Ectodermal cell (in vitro differentiated cells): ENCODE results near the gene FBXL3. TPM values are rescaled to one million over a fixed set of nuclear protein-coding genes. Genes with fewer than 3 reads are reported as not detected.

Experiments used
- H3K27ac ChIP-seq: 2 replicates; pipeline ENCODE4 v1.7.0; 2013; ENCODE audit warnings: mild to moderate bottlenecking, low read depth, low read length; ENCODE audit not compliant: insufficient read depth, poor library complexity, severe bottlenecking
- H3K27me3 ChIP-seq: 2 replicates; pipeline ENCODE4 v1.7.0; 2013; ENCODE audit warnings: mild to moderate bottlenecking, low read length; ENCODE audit not compliant: insufficient read depth, control insufficient read depth, poor library complexity, severe bottlenecking
- H3K36me3 ChIP-seq: one replicate; pipeline ENCODE4 v1.7.0; 2013; ENCODE audit warnings: low read length; ENCODE audit not compliant: control insufficient read depth, insufficient read depth
- H3K4me1 ChIP-seq: one replicate; pipeline ENCODE4 v1.7.0; 2013; ENCODE audit warnings: low read length; ENCODE audit not compliant: control insufficient read depth, insufficient read depth
- H3K4me3 ChIP-seq: 2 replicates; pipeline ENCODE4 v1.7.0; 2013; ENCODE audit warnings: low read depth, low read length, control low read depth; ENCODE audit not compliant: insufficient read depth
- H3K9me3 ChIP-seq: 2 replicates; pipeline ENCODE4 v1.7.0; 2013; ENCODE audit warnings: mild to moderate bottlenecking, low read length, moderate library complexity; ENCODE audit not compliant: control insufficient read depth
- WGBS, 2 experiments: methylation state at CpG; one replicate each; pipeline ENCODE4 v1.1.7; 2013; ENCODE audit warnings: missing lambda C conversion rate in 2 of 2; 5-methylcytosine and 5-hydroxymethylcytosine counted together
- polyA plus RNA-seq, 4 experiments: library from polyadenylated mRNA; stranded (reverse); fragments of 50-300 nt; gene quantifications; one replicate each; pipeline ENCODE4 v1.2.3, GENCODE V29; 2013

FBXL3 gene
- 18.9 TPM for polyA plus RNA-seq (2013, experiment 1 of 4)
- polyA plus RNA-seq (2013, experiment 2 of 4): 16.9 TPM
- 18.4 TPM for polyA plus RNA-seq (2013, experiment 3 of 4)
- polyA plus RNA-seq (2013, experiment 4 of 4): 18.7 TPM

- H3K4me3 ChIP-seq: peak within 1 kb of the TSS; percentile 88
- no peaks in the 10 kb centered on the region for H3K36me3 ChIP-seq
- no peaks in the 10 kb centered on the region for H3K27me3 ChIP-seq
- H3K27ac ChIP-seq: peak within 1 kb of the TSS; percentile 88
- 0 to 1% methylated on average over 70 to 74 of the region's 74 CpGs for WGBS, 2 experiments
- no peaks in the 10 kb centered on the region for H3K9me3 ChIP-seq
- peaks cover 4% of the 10 kb centered on the region for H3K4me1 ChIP-seq
Measured at GRCh38 chr13:77026861-77027621, at the start of gene FBXL3. TSS of gene FBXL3 (minus strand) at chr13:77027159. CDS start at chr13:77021860, 5,299 bp downstream.

GRCh38 chr13:77067519-77067918 is 40.6 kb upstream of the FBXL3 start:
- Histone ChIP-seq H3K9me3 (no peaks in the 10 kb centered on the region), H3K36me3 (peaks cover 6% of the 10 kb centered on the region), H3K27me3 (no peaks in the 10 kb centered on the region), H3K27ac (no peak overlapping the region), H3K4me3 (no peak overlapping the region), H3K4me1 (no peaks in the 10 kb centered on the region)
- WGBS, 2 experiments: 94 to 100% methylated on average over 2 of the region's 2 CpGs

- no peaks in the 10 kb centered on the region for H3K27me3 ChIP-seq
- WGBS, 2 experiments: 96% methylated on average over 2 of the region's 5 CpGs; no CpG with 5 or more reads in 1 of the 2 experiments
- no peak overlapping the region for H3K27ac ChIP-seq
- H3K4me3 ChIP-seq: no peak overlapping the region
- H3K4me1 ChIP-seq: no peaks in the 10 kb centered on the region
- peaks cover 6% of the 10 kb centered on the region for H3K36me3 ChIP-seq
- H3K9me3 ChIP-seq: no peaks in the 10 kb centered on the region
Measured at GRCh38 chr13:77065461-77066147, 38.6 kb upstream of the FBXL3 start.

DNA sequence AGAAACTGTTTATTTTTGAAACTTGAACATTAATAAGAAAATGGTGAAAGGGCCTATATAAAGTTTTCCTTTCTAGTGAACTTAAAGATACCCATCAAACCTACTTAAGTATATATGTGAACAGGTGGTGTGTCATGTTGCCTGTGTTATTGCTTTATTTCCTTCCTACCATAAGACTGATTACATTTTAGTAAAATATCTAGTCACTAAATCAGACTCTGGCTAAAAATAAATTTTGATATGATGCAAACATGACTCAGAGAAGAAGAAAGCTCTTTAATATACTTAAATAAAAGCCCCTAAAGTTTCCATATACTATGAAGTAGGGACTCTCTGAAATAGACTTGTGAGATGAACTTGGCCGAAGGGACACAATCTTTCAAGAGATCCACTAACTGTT is 35.1 kb upstream of the FBXL3 start:
- Histone ChIP-seq H3K4me3 (no peak overlapping the region), H3K4me1 (no peaks in the 10 kb centered on the region), H3K9me3 (no peaks in the 10 kb centered on the region), H3K36me3 (no peaks in the 10 kb centered on the region), H3K27ac (no peak overlapping the region), H3K27me3 (no peaks in the 10 kb centered on the region)
- WGBS, 2 experiments: 100% methylated on average over 1 of the region's 1 CpG; no CpG with 5 or more reads in 1 of the 2 experiments

DNA sequence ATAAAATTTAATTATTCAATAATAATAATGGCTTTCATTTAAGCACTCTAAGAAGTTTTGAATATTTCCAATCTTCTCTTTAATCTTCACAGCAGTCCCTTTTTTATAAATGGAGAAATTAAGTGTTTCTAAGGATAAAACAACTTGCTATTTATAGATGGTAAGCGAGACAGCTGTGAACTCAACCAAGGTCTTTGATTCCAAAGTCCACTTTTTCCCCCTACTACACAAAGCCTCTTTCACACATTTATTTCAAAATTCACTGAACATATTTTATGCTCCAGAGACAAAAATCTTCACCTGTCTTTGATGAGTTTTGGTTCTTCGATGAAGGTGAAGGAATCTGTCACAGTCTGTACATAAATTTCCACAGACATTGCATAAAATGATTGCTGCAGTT is 34.4 kb upstream of the FBXL3 start:
- WGBS, 2 experiments: 91 to 93% methylated on average over 2 of the region's 2 CpGs
- Histone ChIP-seq H3K4me1 (no peaks in the 10 kb centered on the region), H3K27ac (no peak overlapping the region), H3K36me3 (peaks cover 6% of the 10 kb centered on the region), H3K9me3 (no peaks in the 10 kb centered on the region), H3K4me3 (no peak overlapping the region), H3K27me3 (no peaks in the 10 kb centered on the region)

GRCh38 chr13:77056886-77057285 is 29.9 kb upstream of the FBXL3 start:
- Histone ChIP-seq H3K4me1 (no peaks in the 10 kb centered on the region), H3K9me3 (no peaks in the 10 kb centered on the region), H3K27ac (no peak overlapping the region), H3K27me3 (no peaks in the 10 kb centered on the region), H3K36me3 (peaks cover 6% of the 10 kb centered on the region), H3K4me3 (no peak overlapping the region)
- WGBS, 2 experiments: 100% methylated on average over 3 of the region's 3 CpGs; no CpG with 5 or more reads in 1 of the 2 experiments

DNA sequence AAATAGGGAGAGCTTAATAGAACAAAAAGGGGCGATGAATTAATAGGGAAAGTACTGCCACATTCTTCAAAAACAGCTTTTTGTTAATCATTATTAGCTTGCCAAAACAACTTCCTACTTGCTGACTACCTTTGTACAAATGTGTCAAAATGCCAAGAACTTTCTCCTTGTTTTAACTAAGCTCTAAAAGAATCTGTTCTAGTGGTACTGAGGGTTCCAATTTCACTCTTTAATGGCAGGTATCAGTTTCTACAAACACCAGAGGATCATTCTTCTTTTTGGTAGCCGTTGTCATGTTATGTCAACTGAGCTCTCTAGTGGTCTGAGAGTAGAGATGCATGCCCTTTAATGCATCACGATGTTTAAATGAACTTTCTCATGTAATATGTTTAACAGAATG is 29.4 kb upstream of the FBXL3 start:
- H3K4me3 ChIP-seq: no peak overlapping the region
- 93% methylated on average over 2 to 3 of the region's 3 CpGs for WGBS, 2 experiments
- no peaks in the 10 kb centered on the region for H3K4me1 ChIP-seq
- no peak overlapping the region for H3K27ac ChIP-seq
- H3K36me3 ChIP-seq: peaks cover 6% of the 10 kb centered on the region
- no peaks in the 10 kb centered on the region for H3K9me3 ChIP-seq
- no peaks in the 10 kb centered on the region for H3K27me3 ChIP-seq

- no peaks in the 10 kb centered on the region for H3K9me3 ChIP-seq
- no peak overlapping the region for H3K27ac ChIP-seq
- peaks cover 6% of the 10 kb centered on the region for H3K36me3 ChIP-seq
- no peak overlapping the region for H3K4me3 ChIP-seq
- 94 to 100% methylated on average over 2 of the region's 2 CpGs for WGBS, 2 experiments
- no peaks in the 10 kb centered on the region for H3K27me3 ChIP-seq
- H3K4me1 ChIP-seq: no peaks in the 10 kb centered on the region
Measured at GRCh38 chr13:77055158-77055557, 28.2 kb upstream of the FBXL3 start.

- H3K9me3 ChIP-seq: no peaks in the 10 kb centered on the region
- 87 to 99% methylated on average over 4 of the region's 4 CpGs for WGBS, 2 experiments
- no peak overlapping the region for H3K4me3 ChIP-seq
- H3K27me3 ChIP-seq: no peaks in the 10 kb centered on the region
- H3K36me3 ChIP-seq: peaks cover 6% of the 10 kb centered on the region
- H3K4me1 ChIP-seq: peaks cover 10% of the 10 kb centered on the region
- H3K27ac ChIP-seq: no peak overlapping the region
Measured at GRCh38 chr13:77053192-77053591, 26.2 kb upstream of the FBXL3 start.

- WGBS, 2 experiments: 42 to 45% methylated on average over 3 to 4 of the region's 4 CpGs
- Histone ChIP-seq H3K4me3 (no peak overlapping the region), H3K9me3 (no peaks in the 10 kb centered on the region), H3K36me3 (no peaks in the 10 kb centered on the region), H3K27me3 (peaks cover 13% of the 10 kb centered on the region), H3K27ac (peak overlapping the region; percentile 58), H3K4me1 (peaks cover 10% of the 10 kb centered on the region)
Measured at GRCh38 chr13:77048681-77049080, 21.7 kb upstream of the FBXL3 start.
